SIG-M5 treated with dmso at 0.1 percent for 504 hours (cell line): ENCODE data around the gene KAZALD1.

ENCODE experiments used
- DNase-seq: peaks from one replicate; lab custom pipeline; 2025; ENCODE audit not compliant: unreplicated experiment; lab: John Stamatoyannopoulos, UW

Gene KAZALD1

GRCh38 chr10:101066896-101067355 lies 5.1 kb downstream of the KAZALD1 start:
- no peak for DNase-seq

- peak; percentile 70 for DNase-seq
These were observed 5.7 kb downstream of the KAZALD1 start for GRCh38 chr10:101067356-101068083.

GRCh38 chr10:101069441-101069840 lies 7.7 kb downstream of the KAZALD1 start:
- no peak for DNase-seq

GRCh38 chr10:101070098-101070497 lies 8.3 kb downstream of the KAZALD1 start:
- no peak for DNase-seq

GRCh38 chr10:101071267-101071884 lies 9.6 kb downstream of the KAZALD1 start:
- DNase-seq: peak; percentile 98

GRCh38 chr10:101071885-101072433 lies 10.2 kb downstream of the KAZALD1 start:
- DNase-seq: no peak

- DNase-seq: no peak
These were observed 11.1 kb downstream of the KAZALD1 start for GRCh38 chr10:101072923-101073322.

- no peak for DNase-seq
These were observed 11.8 kb downstream of the KAZALD1 start for GRCh38 chr10:101073631-101074030.

GRCh38 chr10:101075775-101076174 lies 14.0 kb downstream of the KAZALD1 start:
- no peak for DNase-seq

GRCh38 chr10:101076630-101077029 lies 14.8 kb downstream of the KAZALD1 start:
- no peak for DNase-seq

- DNase-seq: no peak
These were observed 18.1 kb downstream of the KAZALD1 start for GRCh38 chr10:101079874-101080273.

GRCh38 chr10:101080933-101081931 lies 19.4 kb downstream of the KAZALD1 start:
- no peak for DNase-seq

GRCh38 chr10:101085846-101086245 lies 24.1 kb downstream of the KAZALD1 start:
- no peak for DNase-seq

GRCh38 chr10:101087376-101087775 lies 25.6 kb downstream of the KAZALD1 start:
- no peak for DNase-seq

- no peak for DNase-seq
These were observed 26.2 kb downstream of the KAZALD1 start for GRCh38 chr10:101087965-101088364.

- DNase-seq: no peak
These were observed 27.9 kb downstream of the KAZALD1 start for GRCh38 chr10:101089520-101090299.

GRCh38 chr10:101090597-101090996 lies 28.8 kb downstream of the KAZALD1 start:
- no peak for DNase-seq

GRCh38 chr10:101091546-101092290 lies 29.9 kb downstream of the KAZALD1 start:
- no peak for DNase-seq

GRCh38 chr10:101092881-101093354 lies 31.1 kb downstream of the KAZALD1 start:
- no peak for DNase-seq
